H9 (cell line): Measurements from ENCODE around the gene HDHD3. TPM values are rescaled to one million over a fixed set of nuclear protein-coding genes. Genes with fewer than 3 reads are reported as not detected.
A peak's percentile ranks its signal among the peaks of the same experiment; 100 is the strongest.

ENCODE experiments used
- DNase-seq: peaks from one replicate; pipeline ENCODE4 v3.0.0-alpha.2; 2017
- H2AFZ ChIP-seq: one replicate; pipeline ENCODE4 v1.6.1; 2013; ENCODE audit warnings: mild to moderate bottlenecking, low read length, control low read depth, moderate library complexity
- H2AK5ac ChIP-seq: 2 replicates; pipeline ENCODE4 v1.6.1; 2013; ENCODE audit warnings: low read length, control low read depth, mixed read lengths; ENCODE audit not compliant: insufficient read length
- H2BK120ac ChIP-seq: one replicate; pipeline ENCODE4 v1.6.1; 2013; ENCODE audit warnings: low read depth, mild to moderate bottlenecking, low read length, control low read depth, inconsistent platforms; ENCODE audit not compliant: poor library complexity, severe bottlenecking
- H2BK12ac ChIP-seq: 2 replicates; pipeline ENCODE4 v1.6.1; 2013; ENCODE audit warnings: low read length, control low read depth, mixed read lengths, low read depth; ENCODE audit not compliant: insufficient read length
- H2BK15ac ChIP-seq: 2 replicates; pipeline ENCODE4 v1.6.1; 2013; ENCODE audit warnings: low read depth, low read length, control low read depth
- H2BK20ac ChIP-seq: one replicate; pipeline ENCODE4 v1.6.1; 2013; ENCODE audit warnings: low read depth, mild to moderate bottlenecking, low read length, control low read depth, inconsistent platforms; ENCODE audit not compliant: poor library complexity, severe bottlenecking
- H2BK5ac ChIP-seq: 2 replicates; pipeline ENCODE4 v1.6.1; 2013; ENCODE audit warnings: low read length, control low read depth, mixed read lengths; ENCODE audit not compliant: insufficient read length
- H3K14ac ChIP-seq: 2 replicates; pipeline ENCODE4 v1.6.1; 2013; ENCODE audit warnings: low read length, control low read depth; ENCODE audit not compliant: insufficient read depth
- H3K18ac ChIP-seq: 2 replicates; pipeline ENCODE4 v1.6.1; 2013; ENCODE audit warnings: low read depth, mild to moderate bottlenecking, mixed read lengths, low read length, control low read depth; ENCODE audit not compliant: insufficient read length
- H3K23ac ChIP-seq: 2 replicates; pipeline ENCODE4 v1.6.1; 2013; ENCODE audit warnings: low read length, control low read depth, mixed read lengths, low read depth; ENCODE audit not compliant: insufficient read length
- H3K23me2 ChIP-seq: 2 replicates; pipeline ENCODE4 v1.6.1; 2013; ENCODE audit warnings: low read depth, mild to moderate bottlenecking, mixed read lengths, low read length, control low read depth; ENCODE audit not compliant: insufficient read length, poor library complexity, severe bottlenecking
- H3K27ac ChIP-seq: 2 replicates; pipeline ENCODE4 v1.5.1; 2013; ENCODE audit warnings: low read length, control low read depth, mixed read lengths, low read depth; ENCODE audit not compliant: insufficient read length
- H3K27me3 ChIP-seq: 2 replicates; pipeline ENCODE4 v1.6.1; 2013; ENCODE audit warnings: low read length, control low read depth, inconsistent platforms; ENCODE audit not compliant: insufficient read depth
- H3K4ac ChIP-seq: 2 replicates; pipeline ENCODE4 v1.6.1; 2013; ENCODE audit warnings: low read depth, mild to moderate bottlenecking, control low read depth, inconsistent platforms, low read length, moderate library complexity
- H3K4me1 ChIP-seq: 2 replicates; pipeline ENCODE4 v1.6.1; 2013; ENCODE audit warnings: low read length, control low read depth, inconsistent platforms; ENCODE audit not compliant: insufficient read depth
- H3K4me2 ChIP-seq: 2 replicates; pipeline ENCODE4 v1.6.1; 2013; ENCODE audit warnings: low read length, control low read depth, mixed read lengths; ENCODE audit not compliant: insufficient read length, insufficient read depth
- H3K56ac ChIP-seq: 2 replicates; pipeline ENCODE4 v1.6.1; 2013; ENCODE audit warnings: low read depth, mild to moderate bottlenecking, mixed read lengths, low read length, control low read depth; ENCODE audit not compliant: insufficient read length
- H3K79me1 ChIP-seq: 2 replicates; pipeline ENCODE4 v1.6.1; 2013; ENCODE audit warnings: low read depth, mild to moderate bottlenecking, moderate library complexity, low read length, control low read depth, inconsistent platforms; ENCODE audit not compliant: insufficient read depth, poor library complexity, severe bottlenecking
- H3K79me2 ChIP-seq: 2 replicates; pipeline ENCODE4 v1.6.1; 2013; ENCODE audit warnings: low read length, control low read depth, inconsistent platforms; ENCODE audit not compliant: insufficient read depth
- H3K9ac ChIP-seq: 2 replicates; pipeline ENCODE4 v1.6.1; 2013; ENCODE audit warnings: low read length, control low read depth, mixed read lengths; ENCODE audit not compliant: insufficient read length; ENCODE audit errors: extremely low read depth
- H3K9me3 ChIP-seq: one replicate; pipeline ENCODE4 v1.6.1; 2013; ENCODE audit warnings: low read depth, low read length, inconsistent platforms; ENCODE audit not compliant: control insufficient read depth
- H3T11ph ChIP-seq: one replicate; pipeline ENCODE4 v1.6.1; 2013; ENCODE audit warnings: mild to moderate bottlenecking, low read length, control low read depth, inconsistent platforms
- H4K20me1 ChIP-seq: one replicate; pipeline ENCODE4 v1.6.1; 2013; ENCODE audit not compliant: control insufficient read depth, insufficient read length, insufficient read depth
- H4K5ac ChIP-seq: 2 replicates; pipeline ENCODE4 v1.6.1; 2013; ENCODE audit warnings: low read depth, mild to moderate bottlenecking, mixed read lengths, low read length, control low read depth; ENCODE audit not compliant: insufficient read length
- H4K8ac ChIP-seq: replicated peaks from 2 replicates; pipeline ENCODE4 v1.6.1; 2013; ENCODE audit warnings: low read length, control low read depth, mixed read lengths, low read depth; ENCODE audit not compliant: insufficient read length
- H4K91ac ChIP-seq: 2 replicates; pipeline ENCODE4 v1.6.1; 2013; ENCODE audit warnings: low read depth, mild to moderate bottlenecking, moderate library complexity, mixed read lengths, low read length, control low read depth; ENCODE audit not compliant: insufficient read length
- H3K27ac Mint-ChIP-seq, 3 experiments: 2 replicates in 2 of 3; 3 replicates in 1 of 3; pipeline ENCODE4 v1.8.0; 2020 to 2021; ENCODE audit warnings: mixed read lengths in 3 of 3, mild to moderate bottlenecking in 1 of 3, moderate library complexity in 1 of 3
- H3K27me3 Mint-ChIP-seq: 2 replicates; pipeline ENCODE4 v1.8.0; 2021; ENCODE audit warnings: low read depth, mild to moderate bottlenecking, moderate library complexity, mixed read lengths
- H3K36me3 Mint-ChIP-seq, 3 experiments: 2 replicates in 2 of 3; 3 replicates in 1 of 3; pipeline ENCODE4 v1.8.0; 2020 to 2021; ENCODE audit warnings: low read depth in 3 of 3, mixed read lengths in 3 of 3; ENCODE audit not compliant: insufficient read depth in 1 of 3
- H3K4me1 Mint-ChIP-seq, 2 experiments: 2 replicates each; pipeline ENCODE4 v1.8.0; 2020; ENCODE audit warnings: mixed read lengths in 2 of 2
- H3K4me3 Mint-ChIP-seq, 2 experiments: 2 replicates in 1 of 2; 3 replicates in 1 of 2; pipeline ENCODE4 v1.8.0; 2020 to 2021; ENCODE audit warnings: mild to moderate bottlenecking in 2 of 2, mixed read lengths in 2 of 2, moderate library complexity in 1 of 2
- H3K9me3 Mint-ChIP-seq, 2 experiments: 2 replicates in 1 of 2; 3 replicates in 1 of 2; pipeline ENCODE4 v1.8.0; 2020; ENCODE audit warnings: mild to moderate bottlenecking in 2 of 2, mixed read lengths in 2 of 2, moderate library complexity in 1 of 2
- CTCF ChIP-seq: fragments of 200-600 bp; sonication (generic); conservative IDR thresholded peaks from 3 replicates; pipeline ENCODE4 v1.8.0; 2021; ENCODE audit warnings: antibody characterized with exemption, mild to moderate bottlenecking
- WGBS: extraction: QIAGEN DNeasy Blood & Tissue Kit; methylation state at CpG from one replicate; pipeline ENCODE4 v1.1.7; 2013; ENCODE audit warnings: missing lambda C conversion rate, low lambda C conversion rate, mixed read lengths; ENCODE audit not compliant: insufficient read length; ENCODE audit errors: extremely low coverage; 5-methylcytosine and 5-hydroxymethylcytosine counted together
- total RNA-seq: library from RNA; stranded (reverse); gene quantifications from 2 replicates; pipeline ENCODE4 v1.2.1, GENCODE V29; 2021

HDHD3 gene
- total RNA-seq, 1 experiment from 2014 or later: 10.9 TPM

- no peak overlapping the region for H4K91ac ChIP-seq
- no peak overlapping the region for H3K27ac ChIP-seq
- H2AK5ac ChIP-seq: no peak overlapping the region
- no peak overlapping the region for H3K4me2 ChIP-seq
- peaks cover 4% of the 10 kb centered on the region for H3K23me2 ChIP-seq
- H3K27ac Mint-ChIP-seq: 0 out of 7 replicates have a peak overlapping the region, but pooled peaks of 1 of the 3 experiments have one; percentile 34
- no peaks in the 10 kb centered on the region for H4K20me1 ChIP-seq
- H3T11ph ChIP-seq: no peak overlapping the region
- H3K9me3 ChIP-seq: no peaks in the 10 kb centered on the region
- no peak for DNase-seq
- H2BK5ac ChIP-seq: no peak overlapping the region
- no peak overlapping the region for H4K5ac ChIP-seq
- H3K36me3 Mint-ChIP-seq: peaks cover 0 to 30% (median 22%) of the 10 kb centered on the region in 3 experiments; a peak in 6 of 7 replicates
- no peak overlapping the region for H2BK15ac ChIP-seq
- H4K8ac ChIP-seq: no peak overlapping the region
- H3K4me1 ChIP-seq: no peaks in the 10 kb centered on the region
- no peak overlapping the region for H3K4me3 Mint-ChIP-seq
- no peak for TF ChIP-seq CTCF
- no peaks in the 10 kb centered on the region for H3K79me1 ChIP-seq
- H3K79me2 ChIP-seq: no peaks in the 10 kb centered on the region
- no peaks in the 10 kb centered on the region for H3K27me3 Mint-ChIP-seq
- no peak overlapping the region for H3K56ac ChIP-seq
- no peak overlapping the region for H3K18ac ChIP-seq
- no peak overlapping the region for H2BK20ac ChIP-seq
- no peak overlapping the region for H3K14ac ChIP-seq
- WGBS: no CpG with 5 or more reads among the region's 5 CpGs
- no peaks in the 10 kb centered on the region for H3K9me3 Mint-ChIP-seq
- H3K4me1 Mint-ChIP-seq: peaks cover 8 to 19% of the 10 kb centered on the region in 2 experiments
- no peak overlapping the region for H3K9ac ChIP-seq
- H3K27me3 ChIP-seq: no peaks in the 10 kb centered on the region
- no peak overlapping the region for H2BK12ac ChIP-seq
- no peak overlapping the region for H2BK120ac ChIP-seq
- H2AFZ ChIP-seq: no peak overlapping the region
- H3K23ac ChIP-seq: no peak overlapping the region
- H3K4ac ChIP-seq: no peak overlapping the region
These were observed 4.7 kb downstream of the HDHD3 start for GRCh38 chr9:113372059-113372458.
